MM.1S (cell line): Measurements from ENCODE around the gene KRT17.
"Not testable (repeated sequence)": the region's sequence is repeated elsewhere in the genome, so short reads cannot be mapped to it uniquely, and the experiment has no call there.

Experiments used
- CTCF ChIP-seq: fragments of 300-600 bp; sonication (generic); IDR thresholded peaks from 2 replicates; pipeline ENCODE4 v1.5.1; 2016; ENCODE audit warnings: antibody characterized with exemption, low read length, mixed read lengths
- EZH2 ChIP-seq: fragments of 300-600 bp; sonication (generic); optimal IDR thresholded peaks from 2 replicates; pipeline ENCODE3; 2017; ENCODE audit warnings: low read depth, mild to moderate bottlenecking, antibody characterized with exemption, low read length, mixed read lengths

- not testable (repeated sequence) for TF ChIP-seq CTCF, EZH2
Observed at GRCh38 chr17:41584331-41584927, 39.9 kb downstream of the KRT17 start.
